Keratinocyte (primary cell): ENCODE data around the gene PGAM2. TPM values are rescaled to one million over a fixed set of nuclear protein-coding genes. Genes with fewer than 3 reads are reported as not detected.

ENCODE experiments used
- DNase-seq: peaks from one replicate; pipeline ENCODE4 v3.0.0-alpha.2; 2011; ENCODE audit warnings: low read depth, missing footprints, low spot score
- FAIRE-seq: peaks from 2 replicates; lab custom pipeline; 2011; peaks lifted over from hg19 to GRCh38; lab: Jason Lieb, UNC
- H2AFZ ChIP-seq: 2 replicates; pipeline ENCODE4 v1.6.0; 2012; ENCODE audit warnings: low read length, control low read depth, inconsistent platforms; ENCODE audit not compliant: control insufficient read depth
- H3K27ac ChIP-seq: 2 replicates; pipeline ENCODE4 v1.5.1; 2011; ENCODE audit warnings: low read length; ENCODE audit not compliant: control insufficient read depth, insufficient read depth
- H3K27me3 ChIP-seq: 3 replicates; pipeline ENCODE4 v1.6.0; 2011; ENCODE audit warnings: low read length; ENCODE audit not compliant: control insufficient read depth, insufficient read depth; ENCODE audit errors: extremely low read depth
- H3K36me3 ChIP-seq, 2 experiments: 2 replicates in 1 of 2; 3 replicates in 1 of 2; pipeline ENCODE4 v1.5.1; 2011; ENCODE audit warnings: low read length in 2 of 2, mild to moderate bottlenecking in 1 of 2; ENCODE audit not compliant: control insufficient read depth in 2 of 2, insufficient read depth in 2 of 2; ENCODE audit errors: extremely low read depth in 1 of 2
- H3K4me1 ChIP-seq: 3 replicates; pipeline ENCODE4 v1.5.1; 2011; ENCODE audit warnings: low read length; ENCODE audit not compliant: control insufficient read depth, insufficient read depth; ENCODE audit errors: extremely low read depth
- H3K4me2 ChIP-seq: 3 replicates; pipeline ENCODE4 v1.6.0; 2011; ENCODE audit warnings: low read depth, low read length; ENCODE audit not compliant: control insufficient read depth, insufficient read depth; ENCODE audit errors: extremely low read depth
- H3K4me3 ChIP-seq, 3 experiments: fragments of 200-600 bp in 1 of 3; sonication (generic) in 1 of 3; 2 replicates in 2 of 3; 3 replicates in 1 of 3; pipeline ENCODE4 v1.5.1; 2011 to 2016; ENCODE audit warnings: low read length in 3 of 3, mild to moderate bottlenecking in 3 of 3, control low read depth in 2 of 3, inconsistent platforms in 1 of 3, low read depth in 1 of 3, mixed read lengths in 1 of 3, mixed run types in 1 of 3, moderate library complexity in 1 of 3; ENCODE audit not compliant: control insufficient read depth in 2 of 3, insufficient read depth in 2 of 3; ENCODE audit errors: extremely low read depth in 1 of 3
- H3K79me2 ChIP-seq: 2 replicates; pipeline ENCODE4 v1.6.0; 2012; ENCODE audit warnings: low read length; ENCODE audit not compliant: control insufficient read depth, insufficient read depth
- H3K9ac ChIP-seq: 3 replicates; pipeline ENCODE4 v1.6.0; 2011; ENCODE audit warnings: low read length; ENCODE audit not compliant: control insufficient read depth, insufficient read depth; ENCODE audit errors: extremely low read depth
- H3K9me1 ChIP-seq: 3 replicates; pipeline ENCODE4 v1.6.0; 2011; ENCODE audit warnings: low read length; ENCODE audit not compliant: control insufficient read depth, insufficient read depth; ENCODE audit errors: extremely low read depth
- H3K9me3 ChIP-seq: 2 replicates; pipeline ENCODE4 v1.5.1; 2012; ENCODE audit warnings: low read depth, low read length; ENCODE audit not compliant: control insufficient read depth
- H4K20me1 ChIP-seq: 3 replicates; pipeline ENCODE4 v1.6.0; 2011; ENCODE audit warnings: low read length; ENCODE audit not compliant: control insufficient read depth, insufficient read depth; ENCODE audit errors: extremely low read depth
- CTCF ChIP-seq, 3 experiments: IDR thresholded peaks in 1 of 3; conservative IDR thresholded peaks in 1 of 3; optimal IDR thresholded peaks in 1 of 3; 2 replicates in 2 of 3; 3 replicates in 1 of 3; pipeline versions ENCODE3 to v1.5.1; 2011; ENCODE audit warnings: low read length in 3 of 3, mild to moderate bottlenecking in 3 of 3, moderate library complexity in 2 of 3, control low read depth in 1 of 3, inconsistent platforms in 1 of 3; ENCODE audit not compliant: insufficient read depth in 2 of 3; ENCODE audit errors: extremely low read depth in 1 of 3
- EZH2 ChIP-seq: IDR thresholded peaks from one replicate; pipeline ENCODE4 v1.6.1; 2012; ENCODE audit warnings: inconsistent platforms, mild to moderate bottlenecking, low read length, moderate library complexity
- dilution Hi-C: fragments of 300-500 bp; cut with MboI; formaldehyde crosslinking; loops from one replicate; pipeline ENCODE4 v1.7.0; 2020; ENCODE audit warnings: low sequenced_read_pairs; ENCODE audit not compliant: extremely low pct_ligation_motif_present
- polyA plus RNA-seq, 5 experiments: library from polyadenylated mRNA; depleted of rRNA in 3 of 5; stranded (reverse) in 3 of 5; stranded (forward) in 1 of 5; unstranded in 1 of 5; fragments of >200 nt; gene quantifications; 1 replicate in 1 of 5; 2 replicates in 3 of 5; 3 replicates in 1 of 5; pipeline versions ENCODE4 v1.2.1 to v1.2.3, GENCODE V29; 2011 to 2012; ENCODE audit warnings: missing spikeins in 2 of 5, low read depth in 1 of 5, low replicate concordance in 1 of 5

Gene PGAM2
- polyA plus RNA-seq, 1 donor (not counting 4 experiments of a cell fraction or from before 2014, with no cell fraction given), result not detected

- FAIRE-seq, result no peak
- no peak overlapping the region for H2AFZ ChIP-seq
- no peaks in the 10 kb centered on the region for H3K27me3 ChIP-seq
- TF ChIP-seq CTCF (optimal IDR thresholded peaks at IDR 0.05 in 1 of 3, IDR thresholded peaks at IDR 0.05 in 1 of 3, conservative IDR thresholded peaks at IDR 0.05 in 1 of 3; ENCODE audit: extremely low read depth in 1 of 3, insufficient read depth in 2 of 3, low read length in 3 of 3) (no peak), EZH2 (no peak)
- no peaks in the 10 kb centered on the region for H3K9me3 ChIP-seq
- DNase-seq, result no peak
- no peaks in the 10 kb centered on the region for H3K79me2 ChIP-seq
- no peaks in the 10 kb centered on the region for H4K20me1 ChIP-seq
- H3K4me1 ChIP-seq, result peaks cover 5% of the 10 kb centered on the region
- H3K9ac ChIP-seq, result no peak overlapping the region
- no peak overlapping the region for H3K4me2 ChIP-seq
- H3K27ac ChIP-seq, result no peak overlapping the region
- dilution Hi-C loops, result no loop called here
- H3K36me3 ChIP-seq, result no peaks in the 10 kb centered on the region
- no peak overlapping the region for H3K4me3 ChIP-seq
- no peaks in the 10 kb centered on the region for H3K9me1 ChIP-seq
Observed at GRCh38 chr7:44097064-44097932, 31.9 kb upstream of the PGAM2 start.

- DNase-seq (no peak), FAIRE-seq (no peak)
- H3K9me1 ChIP-seq, result no peaks in the 10 kb centered on the region
- no peak overlapping the region for H3K4me3 ChIP-seq
- no peaks in the 10 kb centered on the region for H3K4me1 ChIP-seq
- no peaks in the 10 kb centered on the region for H3K79me2 ChIP-seq
- H3K4me2 ChIP-seq, result no peak overlapping the region
- no peaks in the 10 kb centered on the region for H4K20me1 ChIP-seq
- no peaks in the 10 kb centered on the region for H3K36me3 ChIP-seq
- TF ChIP-seq CTCF (optimal IDR thresholded peaks at IDR 0.05 in 1 of 3, IDR thresholded peaks at IDR 0.05 in 1 of 3, conservative IDR thresholded peaks at IDR 0.05 in 1 of 3; ENCODE audit: extremely low read depth in 1 of 3, insufficient read depth in 2 of 3, low read length in 3 of 3) (no peak), EZH2 (no peak)
- dilution Hi-C loops, result no loop called here
- H3K27me3 ChIP-seq, result no peaks in the 10 kb centered on the region
- no peak overlapping the region for H3K9ac ChIP-seq
- H3K9me3 ChIP-seq, result no peaks in the 10 kb centered on the region
- no peak overlapping the region for H2AFZ ChIP-seq
- H3K27ac ChIP-seq, result no peak overlapping the region
Observed at GRCh38 chr7:44096326-44096881, 31.0 kb upstream of the PGAM2 start.
